Mucosa of descending colon (tissue), 3 donors: ENCODE measurements around the gene CPLX4. TPM values are rescaled to one million over a fixed set of nuclear protein-coding genes. Genes with fewer than 3 reads are reported as not detected.
"Not testable (repeated sequence)": the region's sequence is repeated elsewhere in the genome, so short reads cannot be mapped to it uniquely, and the experiment has no call there.

Experiments used
- ATAC-seq: fragments of 200-7000 bp; cut with Tn5 transposase; one replicate; pipeline ENCODE4 v1.9.1; 2020; ENCODE audit warnings: mild to moderate bottlenecking, moderate library complexity
- DNase-seq, 3 donors: peaks; one replicate each; pipeline ENCODE4 v3.0.0-alpha.2; 2020
- H3K36me3 ChIP-seq: fragments of 200-600 bp; one replicate; pipeline ENCODE4 v1.8.0; 2021; ENCODE audit warnings: low read depth, mild to moderate bottlenecking
- H3K4me1 ChIP-seq: fragments of 200-600 bp; one replicate; pipeline ENCODE4 v1.8.0; 2021; ENCODE audit warnings: low read depth, mild to moderate bottlenecking
- H3K4me3 ChIP-seq: fragments of 200-600 bp; one replicate; pipeline ENCODE4 v1.8.0; 2021; ENCODE audit warnings: mild to moderate bottlenecking
- H3K9me3 ChIP-seq: fragments of 200-600 bp; one replicate; pipeline ENCODE4 v1.8.0; 2021; ENCODE audit warnings: mild to moderate bottlenecking
- intact Hi-C, 2 donors: fragments of 100-400 bp; cut with DNase I in 1 of 2; cut with micrococcal nuclease in 1 of 2; formaldehyde crosslinking; loops; one replicate each; pipeline versions ENCODE4 v1.11.0 to v1.11.1; 2022; cut with DNase I, micrococcal nuclease
- total RNA-seq, 3 donors: library from RNA; stranded (reverse); fragmentation: NEBNext Ultra II Directional in 2 of 3; extraction: Animal tissue kit (Norgen Biotek cat#: 25700) in 2 of 3; gene quantifications; one replicate each; pipeline versions ENCODE4 v1.2.1 to v1.2.4, GENCODE V29; 2021 to 2023
- TF ChIP-seq, protein P1 (sequence below): fragments of 200-600 bp; IDR thresholded peaks from one replicate; pipeline ENCODE4 v1.8.0; 2022; ENCODE audit warnings: antibody characterized with exemption, mild to moderate bottlenecking
- donor health status: DM: no; HTN: no; CAD: no; lungs with moderate emphysema.
- donor health status: DM: no; HTN: no; CAD: no.
- donor health status: DM: no; HTN: yes; CAD: no.

CPLX4 gene
- total RNA-seq, 3 donors from 2014 or later, result not detected

GRCh38 chr18:59263661-59264060 lies 54.8 kb downstream of the CPLX4 start:
- ATAC-seq (no peak), DNase-seq (no peak)
- Histone ChIP-seq H3K4me3 (no peak overlapping the region), H3K36me3 (no peaks in the 10 kb centered on the region), H3K9me3 (no peaks in the 10 kb centered on the region), H3K4me1 (peaks cover 3% of the 10 kb centered on the region)
- TF ChIP-seq, protein P1, sequence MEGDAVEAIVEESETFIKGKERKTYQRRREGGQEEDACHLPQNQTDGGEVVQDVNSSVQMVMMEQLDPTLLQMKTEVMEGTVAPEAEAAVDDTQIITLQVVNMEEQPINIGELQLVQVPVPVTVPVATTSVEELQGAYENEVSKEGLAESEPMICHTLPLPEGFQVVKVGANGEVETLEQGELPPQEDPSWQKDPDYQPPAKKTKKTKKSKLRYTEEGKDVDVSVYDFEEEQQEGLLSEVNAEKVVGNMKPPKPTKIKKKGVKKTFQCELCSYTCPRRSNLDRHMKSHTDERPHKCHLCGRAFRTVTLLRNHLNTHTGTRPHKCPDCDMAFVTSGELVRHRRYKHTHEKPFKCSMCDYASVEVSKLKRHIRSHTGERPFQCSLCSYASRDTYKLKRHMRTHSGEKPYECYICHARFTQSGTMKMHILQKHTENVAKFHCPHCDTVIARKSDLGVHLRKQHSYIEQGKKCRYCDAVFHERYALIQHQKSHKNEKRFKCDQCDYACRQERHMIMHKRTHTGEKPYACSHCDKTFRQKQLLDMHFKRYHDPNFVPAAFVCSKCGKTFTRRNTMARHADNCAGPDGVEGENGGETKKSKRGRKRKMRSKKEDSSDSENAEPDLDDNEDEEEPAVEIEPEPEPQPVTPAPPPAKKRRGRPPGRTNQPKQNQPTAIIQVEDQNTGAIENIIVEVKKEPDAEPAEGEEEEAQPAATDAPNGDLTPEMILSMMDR, result no peak
- intact Hi-C loops, result no loop called here

DNA sequence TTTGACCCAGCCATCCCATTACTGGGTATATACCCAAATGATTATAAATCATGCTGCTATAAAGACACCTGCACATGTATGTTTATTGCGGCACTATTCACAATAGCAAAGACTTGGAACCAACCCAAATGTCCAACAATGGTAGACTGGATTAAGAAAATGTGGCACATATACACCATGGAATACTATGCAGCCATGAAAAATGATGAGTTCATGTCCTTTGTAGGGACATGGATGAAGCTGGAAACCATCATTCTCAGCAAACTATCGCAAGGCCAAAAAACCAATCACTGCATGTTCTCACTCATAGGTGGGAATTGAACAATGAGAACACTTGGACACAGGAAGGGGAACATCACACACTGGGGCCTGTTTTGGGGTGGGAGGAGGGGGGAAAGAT lies 56.2 kb downstream of the CPLX4 start:
- H3K9me3 ChIP-seq, H3K4me3 ChIP-seq, H3K36me3 ChIP-seq, DNase-seq, H3K4me1 ChIP-seq, ATAC-seq, intact Hi-C loops: not testable (repeated sequence)

DNA sequence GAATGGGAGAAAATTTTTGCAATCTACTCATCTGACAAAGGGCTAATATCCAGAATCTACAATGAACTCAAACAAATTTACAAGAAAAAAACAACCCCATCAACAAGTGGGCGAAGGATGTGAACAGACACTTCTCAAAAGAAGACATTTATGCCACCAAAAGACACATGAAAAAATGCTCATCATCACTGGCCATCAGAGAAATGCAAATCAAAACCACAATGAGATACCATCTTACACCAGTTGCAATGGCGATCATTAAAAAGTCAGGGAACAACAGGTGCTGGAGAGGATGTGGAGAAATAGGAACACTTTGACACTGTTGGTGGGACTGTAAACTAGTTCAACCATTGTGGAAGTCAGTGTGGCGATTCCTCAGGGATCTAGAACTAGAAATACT lies 56.6 kb downstream of the CPLX4 start:
- H3K36me3 ChIP-seq, DNase-seq, ATAC-seq, H3K9me3 ChIP-seq, H3K4me3 ChIP-seq, H3K4me1 ChIP-seq, intact Hi-C loops: not testable (repeated sequence)

GRCh38 chr18:59255491-59255890 lies 63.0 kb downstream of the CPLX4 start:
- H3K4me1 ChIP-seq, H3K4me3 ChIP-seq, H3K36me3 ChIP-seq, ATAC-seq, DNase-seq, H3K9me3 ChIP-seq, intact Hi-C loops: not testable (repeated sequence)

- TF ChIP-seq, protein P1, result peak; percentile 19
- Histone ChIP-seq H3K36me3 (no peaks in the 10 kb centered on the region), H3K4me3 (no peak overlapping the region)
These were observed 69.2 kb downstream of the CPLX4 start for GRCh38 chr18:59249199-59249774.

DNA sequence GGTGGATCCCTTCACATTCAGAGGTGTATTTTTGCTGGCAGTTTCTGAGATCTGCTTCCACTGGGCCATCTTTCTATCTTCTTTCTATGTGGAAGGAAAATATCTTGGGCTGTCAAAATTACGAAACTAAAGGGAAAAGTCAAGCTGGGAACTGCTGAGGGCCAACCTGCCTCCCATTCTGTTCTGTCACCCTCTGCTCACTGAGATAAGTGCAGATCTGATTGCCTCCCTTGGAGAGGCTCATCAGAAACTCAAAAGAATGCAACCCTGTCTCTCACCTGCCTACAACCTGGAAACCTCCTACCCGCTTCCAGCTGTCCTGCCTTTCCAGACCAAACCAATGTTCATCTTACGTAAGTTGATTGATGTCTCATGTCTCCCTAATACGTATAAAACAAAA lies 71.7 kb downstream of the CPLX4 start:
- Histone ChIP-seq H3K9me3 (no peaks in the 10 kb centered on the region), H3K36me3 (no peaks in the 10 kb centered on the region), H3K4me1 (no peaks in the 10 kb centered on the region), H3K4me3 (no peak overlapping the region)
- TF ChIP-seq, protein P1, result no peak
- ATAC-seq (no peak), DNase-seq (no peak)
- intact Hi-C loops, result loop anchor here in 1 of 2 donors (5.0 kb wide), 1 partner anchor 156 kb away; no protein-coding TSS in a partner anchor

More at GRCh38 chr18:59249199-59249774, 69.2 kb downstream of the CPLX4 start:
- H3K9me3 ChIP-seq, result no peaks in the 10 kb centered on the region
- intact Hi-C loops, result loop anchor here in 1 of 2 donors (5.0 kb wide), 1 partner anchor 153 kb away; no protein-coding TSS in a partner anchor
- ATAC-seq (peak; percentile 31), DNase-seq (peak in 1 of 3 donors; percentile 58)
- no peaks in the 10 kb centered on the region for H3K4me1 ChIP-seq

Other genes starting within 250 kb of the CPLX4 start
- 10 to 100 TPM; 41.5 to 68.9 (median 52.7) TPM for gene SEC11C, start 178.8 kb downstream of the CPLX4 start, total RNA-seq
- 1 to 10 TPM in 1 of 3 donors, not detected in 2; 1.4 TPM for gene GRP, start 98.5 kb downstream of the CPLX4 start, total RNA-seq
- not detected for gene RAX, start 45.2 kb downstream of the CPLX4 start, total RNA-seq
- 10 to 100 TPM; 42.7 to 54.1 (median 48.5) TPM for gene LMAN1, start 40.6 kb upstream of the CPLX4 start, total RNA-seq